NOMO-1 treated with DMSO at 0.1 percent for 48 hours (cell line): ENCODE measurements around the gene SPATA9.

Experiments
- DNase-seq: peaks from one replicate; lab custom pipeline; 2025; ENCODE audit not compliant: unreplicated experiment; lab: John Stamatoyannopoulos, UW

Gene SPATA9

GRCh38 chr5:95689680-95690079 lies 6.9 kb upstream of the SPATA9 start:
- DNase-seq: no peak

DNA sequence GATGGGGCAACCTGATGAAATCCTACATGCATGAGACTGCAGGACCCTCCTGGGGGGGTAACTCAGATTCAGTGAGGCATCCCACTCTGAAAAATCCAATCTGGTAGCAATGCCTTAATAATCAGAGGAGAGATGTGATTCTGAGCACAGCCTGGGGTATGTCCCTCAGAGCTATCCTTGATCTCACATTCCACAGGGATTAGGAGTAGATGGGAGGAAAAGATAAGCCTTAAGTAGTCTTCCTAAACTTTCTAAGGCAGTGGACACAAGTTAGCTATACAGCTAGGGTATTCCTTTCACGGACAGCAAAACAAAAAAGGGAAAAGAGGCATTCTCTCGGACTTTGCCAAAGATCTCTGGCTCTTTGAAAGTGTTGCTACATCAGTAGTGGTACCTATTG lies 3.9 kb upstream of the SPATA9 start:
- no peak for DNase-seq

GRCh38 chr5:95684361-95684760 lies 1.6 kb upstream of the SPATA9 start:
- no peak for DNase-seq

- no peak for DNase-seq
Measured at GRCh38 chr5:95673081-95673480, 9.7 kb downstream of the SPATA9 start.

- no peak for DNase-seq
Measured at GRCh38 chr5:95672641-95673040, 10.2 kb downstream of the SPATA9 start.

- no peak for DNase-seq
Measured at GRCh38 chr5:95671826-95672225, 11.0 kb downstream of the SPATA9 start.

DNA sequence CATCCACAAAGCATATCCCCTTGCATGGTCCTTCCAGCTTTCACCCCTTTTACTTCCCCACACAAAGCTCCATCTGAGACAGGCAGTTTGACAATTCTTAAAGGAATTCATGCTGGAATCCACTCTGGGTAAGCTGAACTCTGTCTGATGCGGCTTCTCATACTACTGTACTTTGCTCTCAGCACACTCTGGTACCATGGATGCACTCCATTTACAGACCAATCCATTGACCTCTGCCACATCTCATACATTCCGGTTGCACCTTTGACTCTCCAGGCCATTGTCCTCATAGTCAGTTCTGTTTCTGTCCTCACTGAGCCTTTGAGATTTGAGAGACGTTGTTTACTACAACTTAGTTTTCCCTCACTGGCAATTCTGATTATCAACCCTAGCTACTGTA lies 12.2 kb downstream of the SPATA9 start:
- DNase-seq: no peak

GRCh38 chr5:95669985-95670384 lies 12.8 kb downstream of the SPATA9 start:
- DNase-seq: no peak

DNA sequence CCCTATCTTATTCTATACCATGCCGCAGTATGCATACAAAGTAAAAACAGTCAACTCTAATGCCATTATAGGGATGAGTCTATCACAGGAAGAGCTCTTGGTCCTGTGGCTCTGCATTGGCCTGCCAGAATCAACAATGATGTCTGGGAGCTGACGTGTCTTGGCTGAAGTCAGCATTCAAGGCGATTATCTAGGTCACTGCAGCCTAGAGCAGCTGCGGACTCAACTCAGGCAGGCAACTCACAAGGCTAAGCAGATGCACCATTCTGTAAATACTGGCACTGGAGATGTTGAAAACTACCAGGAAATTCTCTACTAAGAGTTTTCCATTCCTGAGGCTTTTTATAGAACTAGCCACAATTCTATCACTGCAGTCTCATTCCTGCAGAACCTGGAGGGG lies 13.3 kb downstream of the SPATA9 start:
- DNase-seq: no peak

DNA sequence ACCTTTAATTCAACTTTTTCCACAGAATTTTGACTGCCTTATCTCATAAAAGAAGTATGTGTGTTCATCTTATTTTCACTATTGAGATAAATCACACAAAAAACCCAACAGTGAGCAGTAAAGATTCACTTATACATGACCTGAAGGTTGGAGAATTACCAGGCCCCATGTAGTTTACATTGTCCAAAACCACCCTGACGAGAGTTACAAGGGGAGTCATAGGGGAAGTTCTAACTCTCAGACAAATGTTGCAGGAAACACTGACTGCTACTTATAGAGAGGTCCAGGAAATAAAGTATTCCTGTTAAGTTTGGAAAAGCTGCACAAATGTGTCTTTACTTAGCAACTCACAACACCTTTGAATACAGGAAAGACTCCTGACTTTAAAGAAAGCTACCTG lies 14.1 kb downstream of the SPATA9 start:
- no peak for DNase-seq

GRCh38 chr5:95668216-95668615 lies 14.6 kb downstream of the SPATA9 start:
- no peak for DNase-seq

GRCh38 chr5:95667678-95668077 lies 15.1 kb downstream of the SPATA9 start:
- no peak for DNase-seq

GRCh38 chr5:95667061-95667618 lies 15.7 kb downstream of the SPATA9 start:
- peak; percentile 40 for DNase-seq

DNA sequence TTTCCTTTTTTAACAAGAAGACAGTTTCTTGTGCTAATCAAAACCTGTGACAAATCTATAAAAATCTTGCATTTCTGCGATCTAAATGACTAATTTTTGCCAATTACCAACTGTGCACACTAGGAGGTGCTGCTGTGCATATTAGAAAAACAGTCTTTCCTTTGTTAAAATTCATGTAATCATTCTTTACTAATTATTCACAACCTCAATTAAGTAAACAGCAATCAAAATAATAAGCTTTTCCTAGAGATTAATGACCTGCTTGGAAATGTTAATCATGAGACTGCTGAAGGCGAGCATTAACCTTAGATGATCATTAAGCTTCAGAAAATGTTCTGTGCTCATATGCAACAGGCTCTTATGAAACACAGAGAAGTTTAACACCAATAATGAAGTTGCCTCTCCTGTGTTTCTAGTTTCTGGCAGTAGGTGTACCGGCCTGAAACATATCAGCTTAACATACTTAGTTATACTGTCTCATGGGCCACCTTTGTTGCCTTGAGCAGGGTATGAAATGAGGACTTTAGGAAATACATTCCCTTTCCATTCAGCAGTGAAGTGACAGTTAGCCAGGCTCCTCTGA lies 18.5 kb downstream of the SPATA9 start:
- DNase-seq: peak; percentile 30

DNA sequence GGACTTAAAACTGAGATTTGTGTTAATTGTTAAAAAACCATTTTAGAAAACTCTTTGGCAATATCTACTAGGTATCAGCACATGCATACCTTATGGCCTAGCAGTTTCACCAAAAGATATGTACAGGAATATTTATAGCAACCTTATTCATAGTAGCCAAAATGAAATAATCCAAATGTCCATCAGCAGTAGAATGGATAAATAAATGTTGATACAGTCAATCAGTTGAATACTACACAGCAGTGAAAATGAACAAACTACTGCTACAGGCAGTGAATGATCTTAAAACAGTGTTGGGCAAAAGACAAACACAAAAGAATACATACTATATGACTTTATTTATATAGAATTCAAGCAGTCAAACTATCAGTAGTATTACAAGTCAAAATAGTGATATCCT lies 19.8 kb downstream of the SPATA9 start:
- DNase-seq: no peak

- no peak for DNase-seq
Measured at GRCh38 chr5:95660060-95660459, 22.7 kb downstream of the SPATA9 start.

DNA sequence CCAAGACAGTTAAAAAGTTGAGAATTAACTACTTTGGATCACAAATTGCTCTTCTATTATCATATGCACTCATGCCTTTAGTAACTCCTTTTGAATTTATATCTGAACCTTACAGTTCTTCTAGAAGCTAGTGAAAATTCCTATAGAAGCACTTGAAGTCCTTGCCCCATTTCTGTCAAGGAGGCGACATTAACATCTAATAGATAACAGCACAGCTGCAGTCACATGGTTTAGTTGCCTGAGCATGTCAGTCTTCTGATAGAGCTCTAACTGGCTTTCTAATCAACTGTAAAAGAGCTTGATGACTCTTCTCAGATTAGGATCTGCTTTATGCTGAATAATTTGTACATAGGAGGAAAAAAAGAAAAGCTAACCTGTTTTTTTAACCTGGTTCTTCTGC lies 27.2 kb downstream of the SPATA9 start:
- DNase-seq: no peak

DNA sequence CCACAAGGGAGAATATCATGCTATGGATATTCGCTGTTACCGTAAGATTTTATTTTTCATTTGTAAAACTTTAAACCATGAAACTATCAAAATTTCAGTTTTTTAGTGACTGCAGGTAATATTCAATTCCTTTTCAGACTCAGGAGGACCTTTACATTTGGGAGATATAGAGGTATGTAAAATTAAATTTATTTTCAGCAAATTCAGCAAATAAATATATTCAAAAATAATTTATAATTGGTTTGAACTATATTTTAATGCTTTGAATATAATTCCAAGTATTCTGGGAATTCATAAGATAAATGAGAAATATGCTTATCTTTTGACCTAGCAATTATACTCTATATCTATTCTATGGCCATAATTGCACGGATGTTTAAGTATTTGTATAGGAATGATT lies 28.6 kb downstream of the SPATA9 start:
- DNase-seq: no peak

DNA sequence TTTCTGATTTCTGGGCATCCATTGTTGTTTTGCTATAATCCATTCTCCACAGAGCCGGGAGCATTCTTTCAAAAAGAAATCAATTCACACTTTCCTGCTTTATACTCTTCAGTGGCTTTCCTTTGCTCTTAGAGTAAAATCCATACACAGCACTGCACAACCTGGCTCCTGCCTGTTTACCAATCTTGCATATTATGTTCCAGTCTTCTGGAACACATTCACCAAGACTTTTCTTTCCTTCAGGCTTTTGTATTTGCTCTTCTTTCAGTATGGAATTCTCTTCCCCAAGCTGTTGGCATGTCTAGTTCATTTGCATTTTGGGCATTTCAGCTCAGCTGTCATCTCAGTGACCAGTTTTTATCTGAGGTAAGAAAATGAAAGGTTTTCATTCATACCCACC lies 29.9 kb downstream of the SPATA9 start:
- DNase-seq: no peak

DNA sequence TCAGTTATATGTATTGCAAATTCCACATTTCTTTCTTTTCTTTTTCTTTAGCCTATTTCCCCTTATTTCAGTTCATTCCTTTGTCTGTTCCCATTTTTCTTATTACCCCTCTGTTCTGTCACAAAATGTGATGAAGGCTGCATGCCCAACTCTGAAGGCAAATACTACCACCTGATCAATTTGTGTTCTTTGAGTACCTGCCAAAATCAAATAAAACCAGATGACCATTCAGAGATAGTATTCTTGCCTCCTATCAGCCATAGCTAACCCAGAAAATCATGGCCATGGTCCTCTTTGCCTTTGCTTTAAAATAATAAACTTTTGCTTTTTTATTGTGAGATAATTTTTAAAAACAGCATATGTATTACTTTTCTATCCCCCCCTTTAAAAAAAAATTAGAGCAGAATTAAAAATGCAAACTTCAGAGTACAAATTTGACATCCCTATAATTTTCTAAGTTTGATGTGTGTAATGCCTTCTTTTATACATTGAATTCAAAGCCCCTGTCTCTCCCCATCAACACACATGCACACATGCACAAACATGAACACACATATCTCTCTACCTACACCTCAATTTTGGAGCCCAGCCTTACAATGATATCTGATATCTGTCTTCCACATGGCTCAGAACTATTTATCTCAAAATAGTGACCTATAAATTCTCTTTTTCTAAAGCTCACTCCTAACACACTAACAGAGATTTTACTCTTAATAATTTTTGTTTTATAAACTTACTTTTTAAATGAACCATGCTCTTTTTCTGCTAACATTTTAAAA lies 32.8 kb downstream of the SPATA9 start:
- DNase-seq: no peak

DNA sequence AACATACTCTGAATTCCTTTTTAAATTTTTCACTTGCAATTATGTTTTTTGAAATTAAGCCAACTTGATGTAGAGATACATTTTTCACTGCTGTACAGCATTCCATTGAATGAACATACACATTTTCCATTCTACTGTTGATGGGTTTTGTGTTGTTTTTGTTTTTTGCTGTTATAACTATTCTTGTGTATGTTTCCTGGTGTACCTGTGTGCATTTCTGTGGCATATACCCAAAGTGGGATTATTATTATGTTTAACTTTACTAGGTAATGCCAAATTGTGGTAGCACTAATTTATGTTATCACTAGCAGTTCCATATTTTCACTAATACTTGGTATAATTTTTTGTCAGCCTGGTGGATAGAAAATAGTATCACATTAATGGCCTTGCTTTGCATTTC lies 33.5 kb downstream of the SPATA9 start:
- DNase-seq: no peak
